ENCODE measurements around the gene HGD.
"Not testable (repeated sequence)": the region's sequence is repeated elsewhere in the genome, so short reads cannot be mapped to it uniquely, and the experiment has no call there.

Gene HGD

GRCh38 chr3:120641696-120642246, 40.3 kb downstream of the HGD start:
- DNase-seq (ENCODE audit: low read depth, low spot score): no peak
- H3K27ac ChIP-seq: no peak overlapping the region

- H3K27ac ChIP-seq: no peak overlapping the region
- DNase-seq (ENCODE audit: low read depth, low spot score): no peak
Measured at GRCh38 chr3:120640231-120640630, 41.8 kb downstream of the HGD start.

- not testable (repeated sequence) for DNase-seq (ENCODE audit: low read depth, low spot score); H3K27ac ChIP-seq
Measured at GRCh38 chr3:120638820-120639219, 43.2 kb downstream of the HGD start.

GRCh38 chr3:120637851-120638559, 44.0 kb downstream of the HGD start:
- no peak for DNase-seq (ENCODE audit: low read depth, low spot score)

GRCh38 chr3:120636795-120637401, 45.1 kb downstream of the HGD start:
- no peak for DNase-seq (ENCODE audit: low read depth, low spot score)
- no peak overlapping the region for H3K27ac ChIP-seq

More at GRCh38 chr3:120637851-120638559, 44.0 kb downstream of the HGD start:
- no peak overlapping the region for H3K27ac ChIP-seq

GRCh38 chr3:120634539-120634938, 47.5 kb downstream of the HGD start:
- DNase-seq (ENCODE audit: low read depth, low spot score): no peak
- no peak overlapping the region for H3K27ac ChIP-seq

- H3K27ac ChIP-seq: no peak overlapping the region
Measured at GRCh38 chr3:120625159-120625586, 56.9 kb downstream of the HGD start.

DNA sequence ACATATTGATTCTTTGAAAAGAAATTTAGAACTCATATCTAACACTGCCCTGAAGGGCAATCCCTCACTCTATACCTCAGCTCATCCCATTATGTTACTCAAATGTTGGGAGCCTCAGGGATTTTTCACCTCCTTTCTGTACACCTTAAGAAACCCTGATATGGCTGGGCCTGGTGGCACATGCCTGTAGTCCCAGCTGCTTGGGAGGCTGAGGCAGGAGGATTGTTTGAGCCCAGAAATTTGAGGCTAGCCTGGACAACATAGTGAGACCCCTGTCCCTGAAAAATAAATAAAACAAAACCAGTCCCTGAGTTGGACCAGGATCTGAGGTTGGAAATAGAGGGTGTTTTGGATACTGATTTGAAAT, 58.3 kb downstream of the HGD start:
- peak overlapping the region; percentile 44 for H3K27ac ChIP-seq
- DNase-seq (ENCODE audit: low read depth, low spot score): no peak

More at GRCh38 chr3:120625159-120625586, 56.9 kb downstream of the HGD start:
- no peak for DNase-seq (ENCODE audit: low read depth, low spot score)

DNA sequence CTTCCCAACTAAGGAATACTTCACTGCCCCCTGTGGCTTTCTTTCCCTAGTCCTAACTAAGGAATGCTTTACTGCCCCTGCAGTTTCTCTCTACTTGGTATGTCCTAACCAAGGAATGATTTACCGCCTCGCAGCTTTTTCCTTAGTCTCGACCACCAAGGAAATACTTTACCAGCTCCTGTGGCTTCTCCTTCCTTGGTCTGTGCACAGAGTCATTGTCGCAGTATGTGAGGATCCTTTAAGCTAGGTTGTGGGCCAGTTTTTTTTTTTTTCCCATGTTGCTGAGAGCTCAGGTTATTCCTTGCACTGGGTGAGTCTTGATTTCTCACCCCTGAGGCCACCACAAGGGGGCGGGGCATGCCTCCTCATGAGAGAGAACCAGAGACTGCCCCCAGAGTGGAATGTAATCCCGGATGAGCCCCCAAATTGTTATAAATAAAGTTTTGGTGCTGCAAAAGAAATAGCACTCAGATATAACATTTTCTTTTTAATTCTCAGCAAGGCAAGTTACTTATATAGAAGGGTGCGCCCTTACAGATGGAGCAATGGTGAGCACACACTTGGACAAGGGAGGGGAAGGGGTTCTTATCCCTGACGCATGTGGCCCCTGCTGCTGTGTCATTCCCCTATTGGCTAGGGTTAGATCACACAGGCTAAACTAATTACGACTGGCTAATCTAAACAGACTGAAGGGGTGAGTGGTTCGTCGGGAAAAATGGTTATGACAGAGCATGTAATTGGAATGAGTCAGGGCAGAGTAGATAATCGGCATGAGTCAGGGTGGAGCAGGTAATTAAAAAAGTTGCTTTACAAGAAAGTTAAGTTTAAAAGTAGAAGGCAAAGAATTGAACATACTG, 58.9 kb downstream of the HGD start:
- H3K27ac ChIP-seq: peak overlapping the region; percentile 44
- peak; percentile 46 for DNase-seq (ENCODE audit: low read depth, low spot score)

DNA sequence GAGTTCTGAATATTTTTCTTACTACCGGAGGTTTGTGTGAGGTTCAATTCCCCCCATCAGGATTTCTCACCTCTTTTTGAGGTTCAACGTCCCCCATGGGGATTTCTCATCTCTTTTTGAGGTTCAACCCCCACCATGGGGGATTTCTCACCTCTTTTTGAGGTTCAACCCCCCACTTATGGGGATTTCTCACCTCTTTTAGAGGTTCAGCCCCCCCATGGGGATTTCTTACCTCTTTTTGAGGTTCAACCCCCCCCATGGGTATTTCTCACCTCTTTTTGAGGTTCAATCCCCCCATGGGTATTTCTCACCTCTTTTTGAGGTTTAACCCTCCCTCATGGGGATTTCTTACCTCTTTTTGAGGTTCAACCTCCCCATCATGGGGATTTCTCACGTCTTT, 59.6 kb downstream of the HGD start:
- H3K27ac ChIP-seq: no peak overlapping the region
- DNase-seq (ENCODE audit: low read depth, low spot score): no peak

GRCh38 chr3:120616745-120617144, 65.3 kb downstream of the HGD start:
- not testable (repeated sequence) for DNase-seq (ENCODE audit: low read depth, low spot score)
- peak overlapping the region; percentile 91 for H3K27ac ChIP-seq

DNA sequence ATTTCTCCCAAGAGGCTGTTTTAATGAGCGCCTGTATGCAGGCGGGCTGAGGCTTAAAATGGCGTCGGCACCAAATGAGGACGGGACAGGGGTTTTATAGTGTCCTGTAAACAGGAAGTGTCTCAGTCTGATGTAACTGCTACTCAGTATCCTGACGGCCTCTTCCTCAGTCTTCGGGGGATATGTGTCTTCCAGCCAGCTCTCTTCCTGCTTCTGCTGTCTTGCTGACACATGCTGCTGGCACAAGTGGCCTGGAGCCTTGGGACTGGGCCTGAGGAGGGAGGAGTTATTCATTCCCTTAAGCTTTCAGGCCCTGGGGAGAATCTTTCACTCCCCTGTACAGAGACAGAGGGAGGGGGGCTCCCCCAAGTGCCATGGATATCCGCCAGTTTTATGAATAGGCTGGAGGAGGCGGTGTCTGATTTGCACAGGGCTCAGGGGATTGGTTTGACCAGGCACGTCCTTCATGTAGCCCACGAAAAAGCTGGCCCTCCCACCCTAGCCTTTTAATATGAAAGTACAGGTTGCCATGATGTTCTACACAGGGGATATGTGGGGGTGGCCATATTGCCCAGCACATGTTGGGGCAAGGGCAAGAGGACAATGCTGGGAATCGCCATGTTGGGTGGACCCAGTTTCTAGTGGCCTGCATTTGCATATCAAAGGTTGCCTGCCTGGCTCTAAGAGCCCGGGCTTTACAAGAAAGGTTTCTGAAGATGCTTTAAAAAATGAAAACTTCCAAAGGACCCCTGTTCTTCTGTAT, 66.0 kb downstream of the HGD start:
- H3K27ac ChIP-seq: peak overlapping the region; percentile 91
- peak; percentile 46 for DNase-seq (ENCODE audit: low read depth, low spot score)

DNA sequence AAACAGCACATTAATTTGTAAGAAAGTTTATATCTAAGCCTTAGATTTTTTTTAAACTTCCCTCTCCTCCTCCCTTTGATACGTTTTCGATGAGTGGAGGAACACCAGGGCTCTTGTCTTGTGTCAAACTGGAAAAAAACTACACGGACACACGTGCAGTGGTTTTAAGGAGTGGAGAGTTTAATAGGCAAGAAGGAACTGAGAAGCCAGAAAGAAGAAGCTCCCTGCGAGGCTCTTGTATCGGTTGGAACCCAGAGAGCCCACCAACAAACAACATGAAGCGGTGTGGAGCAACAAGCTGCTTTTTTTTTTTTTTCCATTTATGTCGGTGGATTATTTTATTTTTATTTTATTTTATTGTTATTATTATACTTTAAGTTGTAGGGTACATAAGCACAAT, 67.3 kb downstream of the HGD start:
- DNase-seq (ENCODE audit: low read depth, low spot score): no peak
- peak overlapping the region; percentile 91 for H3K27ac ChIP-seq

- no peak for DNase-seq (ENCODE audit: low read depth, low spot score)
- no peak overlapping the region for H3K27ac ChIP-seq
Measured at GRCh38 chr3:120608506-120608905, 73.5 kb downstream of the HGD start.

DNA sequence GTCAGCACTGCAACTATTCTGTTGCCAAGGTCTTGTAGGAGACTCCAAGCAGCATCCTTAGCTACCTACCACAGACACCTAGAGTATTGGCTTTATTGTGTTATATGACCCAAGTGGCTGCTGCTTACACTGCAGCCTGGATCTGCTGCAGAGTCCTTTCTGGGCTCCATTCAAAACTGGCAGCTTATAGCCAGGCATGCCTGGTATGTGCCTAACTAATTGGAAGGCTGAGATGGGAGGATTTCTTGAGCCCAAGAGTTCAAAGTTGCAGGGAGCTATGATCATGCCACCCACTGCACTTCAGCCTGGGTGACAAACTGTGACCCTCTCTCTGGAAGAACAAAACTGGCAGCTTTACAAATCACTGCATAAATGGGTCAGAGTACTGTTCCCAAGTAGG, 77.3 kb downstream of the HGD start:
- no peak for DNase-seq (ENCODE audit: low read depth, low spot score)
- H3K27ac ChIP-seq: no peak overlapping the region

GRCh38 chr3:120604382-120604781, 77.7 kb downstream of the HGD start:
- no peak overlapping the region for H3K27ac ChIP-seq
- DNase-seq (ENCODE audit: low read depth, low spot score): no peak

DNA sequence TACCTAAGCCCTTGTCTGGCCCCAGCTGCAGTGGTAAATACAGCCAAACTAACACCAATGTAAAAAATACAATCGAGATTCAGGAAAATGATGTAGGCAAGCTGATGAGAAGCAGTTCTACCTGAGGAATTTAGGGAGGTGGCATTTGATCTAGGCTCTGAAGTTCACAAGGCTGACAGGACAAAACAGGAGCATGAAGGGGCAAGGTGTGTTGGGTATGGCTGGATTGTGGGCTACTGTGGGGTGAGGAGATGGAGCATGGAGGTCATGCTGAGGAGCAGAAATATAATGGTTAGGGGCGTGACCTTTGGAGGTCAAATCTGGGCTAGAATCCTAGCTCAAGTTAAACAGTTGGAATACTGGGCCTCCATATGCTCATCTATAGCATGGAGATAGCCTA, 79.4 kb downstream of the HGD start:
- no peak overlapping the region for H3K27ac ChIP-seq
- DNase-seq (ENCODE audit: low read depth, low spot score): no peak

- H3K27ac ChIP-seq: no peak overlapping the region
- DNase-seq (ENCODE audit: low read depth, low spot score): no peak
Measured at GRCh38 chr3:120601554-120601953, 80.5 kb downstream of the HGD start.

DNA sequence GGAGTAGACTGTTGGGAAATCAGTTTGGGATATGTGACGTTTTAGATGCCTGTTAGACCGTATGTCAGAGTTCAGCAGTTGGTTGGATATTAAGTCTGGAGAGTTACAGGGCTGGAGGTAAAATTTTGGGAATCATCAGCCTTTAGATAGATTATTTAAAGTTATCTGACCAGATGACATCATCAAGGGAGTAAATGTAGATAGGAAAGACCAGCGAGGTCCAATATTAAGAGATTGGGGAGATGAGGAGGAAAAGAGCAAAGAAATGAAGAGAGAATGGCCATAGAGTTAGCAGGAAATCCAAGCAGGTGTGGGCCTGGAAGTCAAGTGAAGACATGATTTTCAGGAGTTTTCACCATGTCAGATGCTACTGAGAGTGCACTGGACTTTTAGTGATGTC, 82.8 kb downstream of the HGD start:
- no peak for DNase-seq (ENCODE audit: low read depth, low spot score)
- no peak overlapping the region for H3K27ac ChIP-seq

GRCh38 chr3:120597445-120598049, 84.5 kb downstream of the HGD start:
- H3K27ac ChIP-seq: no peak overlapping the region
- DNase-seq (ENCODE audit: low read depth, low spot score): no peak

All from epithelial cell of prostate (primary cell).